Lower lobe of right lung (tissue), 2 donors: ENCODE data around the gene RELN. TPM values are rescaled to one million over a fixed set of nuclear protein-coding genes. Genes with fewer than 3 reads are reported as not detected.

ENCODE experiments used
- ATAC-seq, 2 donors: fragments of 200-7000 bp; cut with Tn5 transposase; one replicate each; pipeline ENCODE4 v1.9.1; 2020 to 2022; ENCODE audit warnings: mild to moderate bottlenecking in 2 of 2, moderate library complexity in 2 of 2
- DNase-seq: peaks from one replicate; pipeline ENCODE4 v3.0.0-alpha.2; 2020
- H3K27ac ChIP-seq: fragments of 200-600 bp; one replicate; pipeline ENCODE4 v1.8.0; 2022
- H3K27me3 ChIP-seq: fragments of 200-600 bp; one replicate; pipeline ENCODE4 v1.8.0; 2022; ENCODE audit warnings: low read depth
- H3K36me3 ChIP-seq: fragments of 200-600 bp; one replicate; pipeline ENCODE4 v1.8.0; 2022; ENCODE audit warnings: mild to moderate bottlenecking
- H3K4me1 ChIP-seq: fragments of 200-600 bp; one replicate; pipeline ENCODE4 v1.8.0; 2022
- H3K4me3 ChIP-seq: fragments of 200-600 bp; one replicate; pipeline ENCODE4 v1.8.0; 2022; ENCODE audit warnings: mild to moderate bottlenecking
- H3K9me3 ChIP-seq: fragments of 200-600 bp; one replicate; pipeline ENCODE4 v1.8.0; 2022
- intact Hi-C: fragments of 100-400 bp; cut with DNase I; formaldehyde crosslinking; loops from one replicate; pipeline ENCODE4 v1.11.0; 2022
- total RNA-seq: library from RNA; stranded (reverse); fragmentation: NEBNext Ultra II Directional; extraction: Animal tissue kit (Norgen Biotek cat#: 25700); gene quantifications from one replicate; pipeline ENCODE4 v1.2.1, GENCODE V29; 2021
- TF ChIP-seq, protein P1 (sequence below): fragments of 200-600 bp; IDR thresholded peaks from one replicate; pipeline ENCODE4 v1.8.0; 2022; ENCODE audit warnings: antibody characterized with exemption, mild to moderate bottlenecking
- donor health status: DM: no; HTN: yes; CAD: no; lungs with severe emphysema.

RELN gene
- total RNA-seq, 1 donor from 2014 or later = 3.7 TPM

DNA sequence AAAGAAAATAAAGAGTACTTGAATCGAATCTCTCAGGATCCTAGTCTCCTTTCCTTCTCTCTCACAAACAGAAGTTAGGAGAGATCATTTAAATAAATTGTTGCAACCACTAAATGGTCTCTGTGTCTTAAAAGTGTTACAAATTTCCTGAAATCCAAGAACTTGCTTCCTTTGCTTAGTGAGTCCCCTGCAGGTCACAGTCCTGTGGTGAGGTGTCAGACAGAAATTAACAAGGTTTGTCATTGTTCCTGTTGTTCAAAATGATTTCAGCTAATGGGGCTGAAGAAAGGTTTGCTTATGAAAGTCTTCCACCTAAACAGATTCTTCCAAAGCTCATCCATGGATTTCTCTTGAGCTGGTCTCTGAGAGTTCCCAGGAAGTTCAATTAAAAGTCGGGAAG is 391.9 kb downstream of the RELN start:
- ATAC-seq = no peak

DNA sequence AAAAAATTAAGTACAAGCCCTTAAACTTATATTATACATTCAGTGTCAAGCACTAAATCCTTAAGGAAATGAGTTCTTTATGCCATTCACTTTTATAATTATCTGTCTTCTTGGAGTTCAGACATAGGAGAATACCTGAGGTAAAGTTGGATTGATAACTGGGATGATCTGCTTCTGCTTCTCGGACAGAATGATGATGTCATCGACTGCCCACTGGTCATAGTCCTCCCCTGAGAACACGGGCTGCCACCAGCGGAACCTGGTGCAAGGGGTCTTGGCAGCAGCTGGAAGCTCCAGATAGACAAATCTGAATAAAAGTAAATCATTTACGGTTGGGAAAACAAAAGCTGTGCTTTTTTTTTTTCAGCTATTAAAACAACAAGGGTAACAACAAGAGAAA is 395.3 kb downstream of the RELN start:
- no peak overlapping the region for H3K27ac ChIP-seq
- DNase-seq (no peak), ATAC-seq (no peak)
- no peaks in the 10 kb centered on the region for H3K27me3 ChIP-seq
- no peaks in the 10 kb centered on the region for H3K9me3 ChIP-seq
- intact Hi-C loops = no loop called here
- H3K4me1 ChIP-seq = no peaks in the 10 kb centered on the region
- H3K36me3 ChIP-seq = no peaks in the 10 kb centered on the region
- TF ChIP-seq, protein P1, sequence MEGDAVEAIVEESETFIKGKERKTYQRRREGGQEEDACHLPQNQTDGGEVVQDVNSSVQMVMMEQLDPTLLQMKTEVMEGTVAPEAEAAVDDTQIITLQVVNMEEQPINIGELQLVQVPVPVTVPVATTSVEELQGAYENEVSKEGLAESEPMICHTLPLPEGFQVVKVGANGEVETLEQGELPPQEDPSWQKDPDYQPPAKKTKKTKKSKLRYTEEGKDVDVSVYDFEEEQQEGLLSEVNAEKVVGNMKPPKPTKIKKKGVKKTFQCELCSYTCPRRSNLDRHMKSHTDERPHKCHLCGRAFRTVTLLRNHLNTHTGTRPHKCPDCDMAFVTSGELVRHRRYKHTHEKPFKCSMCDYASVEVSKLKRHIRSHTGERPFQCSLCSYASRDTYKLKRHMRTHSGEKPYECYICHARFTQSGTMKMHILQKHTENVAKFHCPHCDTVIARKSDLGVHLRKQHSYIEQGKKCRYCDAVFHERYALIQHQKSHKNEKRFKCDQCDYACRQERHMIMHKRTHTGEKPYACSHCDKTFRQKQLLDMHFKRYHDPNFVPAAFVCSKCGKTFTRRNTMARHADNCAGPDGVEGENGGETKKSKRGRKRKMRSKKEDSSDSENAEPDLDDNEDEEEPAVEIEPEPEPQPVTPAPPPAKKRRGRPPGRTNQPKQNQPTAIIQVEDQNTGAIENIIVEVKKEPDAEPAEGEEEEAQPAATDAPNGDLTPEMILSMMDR = no peak
- no peak overlapping the region for H3K4me3 ChIP-seq

More for the DNA sequence above, 391.9 kb downstream of the RELN start:
- Histone ChIP-seq H3K36me3 (no peaks in the 10 kb centered on the region), H3K27me3 (no peaks in the 10 kb centered on the region), H3K4me1 (no peaks in the 10 kb centered on the region), H3K4me3 (no peak overlapping the region), H3K27ac (no peak overlapping the region), H3K9me3 (no peaks in the 10 kb centered on the region)
- intact Hi-C loops = no loop called here
- DNase-seq = no peak
- TF ChIP-seq, protein P1 = no peak

DNA sequence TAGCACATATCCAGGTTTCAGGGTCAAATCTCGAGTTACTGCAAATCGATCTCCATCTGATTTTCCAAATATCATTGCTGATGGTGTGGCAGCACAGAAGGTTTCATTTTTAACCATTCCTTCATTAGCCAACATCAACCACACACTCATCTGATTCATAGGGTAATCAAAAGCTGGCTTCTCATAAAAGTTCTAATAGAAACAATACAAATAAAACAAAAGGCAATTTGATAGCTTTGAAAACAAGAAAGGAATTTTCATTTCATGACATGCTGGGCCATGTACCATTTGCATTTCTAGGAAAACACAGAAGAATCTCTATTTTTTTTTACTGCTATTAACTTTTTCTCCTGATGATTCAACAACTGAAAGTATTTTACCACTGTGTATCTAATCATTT is 395.8 kb downstream of the RELN start:
- intact Hi-C loops = no loop called here
- no peak for DNase-seq

DNA sequence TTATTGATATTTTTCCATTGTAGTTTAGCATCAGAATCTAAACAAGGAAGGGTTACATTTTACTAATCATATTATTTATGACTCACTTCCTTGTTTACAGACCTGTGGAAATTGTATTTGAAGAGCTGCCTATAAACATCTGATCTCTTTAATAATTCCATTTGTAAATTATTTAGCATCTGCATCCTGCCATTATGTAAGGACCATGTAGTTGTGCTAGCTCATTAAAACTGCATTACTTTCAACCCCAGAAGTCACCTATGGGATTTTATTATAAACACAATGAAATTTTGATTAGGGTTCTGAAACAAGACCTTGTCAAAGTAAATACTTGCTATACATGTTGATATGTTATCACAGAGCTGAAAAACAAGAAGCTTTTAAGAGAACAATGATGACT is 396.6 kb downstream of the RELN start:
- H3K4me1 ChIP-seq = no peaks in the 10 kb centered on the region
- TF ChIP-seq, protein P1 = no peak
- intact Hi-C loops = no loop called here
- no peaks in the 10 kb centered on the region for H3K36me3 ChIP-seq
- no peaks in the 10 kb centered on the region for H3K9me3 ChIP-seq
- H3K27ac ChIP-seq = no peak overlapping the region
- ATAC-seq (no peak), DNase-seq (no peak)
- H3K27me3 ChIP-seq = no peaks in the 10 kb centered on the region
- no peak overlapping the region for H3K4me3 ChIP-seq

More for the DNA sequence above, 395.8 kb downstream of the RELN start:
- Histone ChIP-seq H3K4me3 (no peak overlapping the region), H3K27me3 (no peaks in the 10 kb centered on the region), H3K36me3 (no peaks in the 10 kb centered on the region), H3K4me1 (no peaks in the 10 kb centered on the region), H3K27ac (no peak overlapping the region), H3K9me3 (no peaks in the 10 kb centered on the region)
- TF ChIP-seq, protein P1 = no peak
- no peak for ATAC-seq

DNA sequence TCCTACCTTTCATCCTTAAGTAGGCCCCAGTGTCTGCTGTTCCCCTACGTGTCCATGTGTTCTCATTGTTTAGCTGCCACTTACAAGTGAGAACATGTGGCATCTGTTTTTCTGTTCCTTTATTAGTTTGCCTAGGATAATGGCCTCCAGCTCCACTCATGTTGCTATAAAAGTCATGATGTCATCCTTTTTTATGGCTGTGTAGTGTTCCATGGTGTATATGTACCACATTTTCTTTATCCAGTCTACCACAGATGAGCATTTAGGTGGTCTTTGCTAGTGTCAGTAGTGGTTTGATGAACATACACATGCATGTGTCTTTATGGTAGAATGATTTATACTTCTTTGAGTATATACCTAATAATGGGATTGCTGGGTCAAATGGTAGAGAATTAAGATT is 397.3 kb downstream of the RELN start:
- Histone ChIP-seq H3K4me1 (no peaks in the 10 kb centered on the region), H3K27me3 (no peaks in the 10 kb centered on the region), H3K4me3 (no peak overlapping the region), H3K27ac (no peak overlapping the region), H3K36me3 (no peaks in the 10 kb centered on the region), H3K9me3 (no peaks in the 10 kb centered on the region)
- intact Hi-C loops = no loop called here
- ATAC-seq (no peak), DNase-seq (no peak)
- TF ChIP-seq, protein P1 = no peak

DNA sequence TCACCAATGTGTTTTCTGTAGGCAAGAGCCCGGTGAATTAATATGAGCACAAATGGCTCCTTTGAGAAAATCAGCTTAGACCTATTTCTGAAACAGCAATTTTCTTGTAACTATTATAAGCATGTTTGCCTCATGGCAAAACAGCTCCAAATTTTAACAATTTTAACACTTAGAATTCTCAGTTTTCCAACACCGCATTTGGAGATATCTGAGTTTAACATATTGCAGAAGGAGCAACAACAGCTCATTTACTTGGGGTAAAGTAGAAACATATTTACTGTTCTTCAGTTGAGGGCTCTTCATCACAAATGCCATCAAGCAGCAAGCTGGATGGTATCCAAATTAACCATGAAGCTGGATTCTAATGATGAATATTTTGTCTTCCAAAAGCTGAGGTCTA is 409.4 kb downstream of the RELN start:
- Histone ChIP-seq H3K4me1 (no peaks in the 10 kb centered on the region), H3K27ac (no peak overlapping the region), H3K4me3 (no peak overlapping the region), H3K9me3 (no peaks in the 10 kb centered on the region), H3K36me3 (no peaks in the 10 kb centered on the region), H3K27me3 (no peaks in the 10 kb centered on the region)
- DNase-seq (no peak), ATAC-seq (no peak)
- TF ChIP-seq, protein P1 = no peak
- intact Hi-C loops = no loop called here
